Measurements from ENCODE around the gene XRCC6.
"Not testable (repeated sequence)": the region's sequence is repeated elsewhere in the genome, so short reads cannot be mapped to it uniquely, and the experiment has no call there.

XRCC6 gene

DNA sequence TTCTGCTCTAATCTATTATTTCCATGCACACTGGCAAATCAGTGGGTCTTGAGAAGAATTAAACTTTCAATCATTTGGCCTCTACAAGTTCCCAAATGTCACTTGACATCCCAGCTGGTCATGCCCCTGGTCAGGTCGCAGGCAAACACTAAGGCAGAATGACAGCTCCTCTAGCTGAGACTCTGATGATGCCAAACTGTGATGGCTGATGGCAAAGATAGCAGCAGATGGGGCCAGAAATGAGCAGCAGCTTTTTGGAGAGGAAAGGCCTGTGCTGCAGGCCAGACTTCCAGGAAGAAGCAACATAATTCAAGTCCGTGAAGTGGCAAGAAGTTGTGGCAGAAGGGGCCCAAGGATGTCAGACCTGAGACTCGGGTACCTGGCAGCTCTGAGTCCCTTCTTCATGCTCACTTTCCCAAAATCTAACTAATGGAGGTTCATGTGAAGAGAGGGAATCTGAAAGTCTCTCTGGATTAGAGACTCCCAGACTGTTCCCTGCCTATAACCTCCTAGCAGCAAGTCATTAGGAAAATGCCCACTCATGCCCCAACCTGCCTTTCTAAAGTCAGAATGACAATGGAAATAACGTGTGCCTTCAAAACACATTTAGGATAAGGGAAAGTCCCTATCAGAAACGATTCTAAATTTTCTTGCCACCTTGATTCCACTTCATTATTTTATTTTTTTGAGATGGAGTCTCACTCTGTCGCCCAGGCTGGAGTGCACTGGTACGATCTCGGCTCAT, 22.0 kb upstream of the XRCC6 start:
- DNase-seq (ENCODE audit: low read depth): no peak

DNA sequence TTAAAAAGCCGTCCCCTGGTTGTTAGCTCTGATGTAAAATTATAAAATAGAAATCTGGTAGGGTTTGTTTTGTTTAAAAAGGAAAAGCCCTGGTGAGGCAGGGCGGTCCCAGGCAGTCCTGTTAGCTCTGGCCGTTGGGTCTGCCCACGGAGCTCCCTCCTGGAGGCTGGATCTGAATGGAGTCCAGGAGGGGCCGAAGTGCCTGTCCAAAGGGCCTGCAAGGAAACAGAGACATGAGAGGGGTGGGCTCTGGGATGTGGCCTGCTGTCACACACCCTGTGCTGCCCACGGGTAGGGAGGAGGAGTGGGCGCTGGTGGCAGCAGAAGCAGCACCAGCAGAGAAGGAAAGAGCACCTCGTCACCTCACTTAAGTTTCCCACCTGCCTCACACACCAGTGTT, 20.1 kb upstream of the XRCC6 start:
- no peak for DNase-seq (ENCODE audit: low read depth)

DNA sequence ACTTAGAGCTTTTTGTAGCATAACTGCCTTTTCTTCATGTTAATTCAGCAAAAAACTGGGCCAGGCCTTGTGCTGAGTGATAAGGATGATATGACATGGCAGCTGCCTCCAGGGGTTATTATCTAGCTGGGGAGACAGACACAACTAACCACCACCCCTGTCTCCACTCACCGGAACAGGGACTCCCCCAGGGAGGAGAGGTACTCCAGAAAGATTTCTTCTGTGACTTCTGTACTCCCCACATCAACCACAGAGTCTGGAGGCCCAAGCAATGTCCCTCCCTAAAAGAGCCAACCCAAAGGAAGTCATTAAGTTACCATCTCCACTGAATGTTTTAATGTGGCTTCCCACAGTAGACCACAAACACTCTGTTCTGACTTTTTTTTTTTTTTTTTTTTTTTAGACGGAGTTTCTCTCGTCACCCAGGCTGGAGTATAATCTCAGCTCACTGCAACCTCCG, 17.2 kb upstream of the XRCC6 start:
- DNase-seq (ENCODE audit: low read depth): no peak

DNA sequence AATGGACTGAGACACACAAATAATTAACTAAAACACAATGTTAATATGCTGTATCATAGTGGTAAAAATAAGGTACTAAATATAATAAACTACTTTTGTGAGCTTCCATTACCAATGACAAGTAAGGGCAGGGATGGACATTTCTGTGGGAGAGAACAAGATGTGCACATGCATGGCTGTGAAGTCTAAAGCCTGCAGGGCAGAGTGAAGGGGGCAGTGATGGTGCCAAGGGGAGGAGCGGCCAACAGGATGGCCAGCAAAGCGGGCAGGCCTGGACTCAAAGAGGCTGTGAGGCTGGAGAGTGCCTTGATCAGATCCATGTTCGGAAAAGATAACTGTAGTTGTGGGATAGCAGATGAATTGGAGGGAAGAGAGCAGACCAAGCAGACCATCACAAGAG, 12.7 kb upstream of the XRCC6 start:
- no peak for DNase-seq (ENCODE audit: low read depth)

- no peak for DNase-seq (ENCODE audit: low read depth)
These were observed 8.3 kb upstream of the XRCC6 start for GRCh38 chr22:41612603-41613306.

GRCh38 chr22:41613456-41613855, 7.6 kb upstream of the XRCC6 start:
- DNase-seq (ENCODE audit: low read depth): no peak

DNA sequence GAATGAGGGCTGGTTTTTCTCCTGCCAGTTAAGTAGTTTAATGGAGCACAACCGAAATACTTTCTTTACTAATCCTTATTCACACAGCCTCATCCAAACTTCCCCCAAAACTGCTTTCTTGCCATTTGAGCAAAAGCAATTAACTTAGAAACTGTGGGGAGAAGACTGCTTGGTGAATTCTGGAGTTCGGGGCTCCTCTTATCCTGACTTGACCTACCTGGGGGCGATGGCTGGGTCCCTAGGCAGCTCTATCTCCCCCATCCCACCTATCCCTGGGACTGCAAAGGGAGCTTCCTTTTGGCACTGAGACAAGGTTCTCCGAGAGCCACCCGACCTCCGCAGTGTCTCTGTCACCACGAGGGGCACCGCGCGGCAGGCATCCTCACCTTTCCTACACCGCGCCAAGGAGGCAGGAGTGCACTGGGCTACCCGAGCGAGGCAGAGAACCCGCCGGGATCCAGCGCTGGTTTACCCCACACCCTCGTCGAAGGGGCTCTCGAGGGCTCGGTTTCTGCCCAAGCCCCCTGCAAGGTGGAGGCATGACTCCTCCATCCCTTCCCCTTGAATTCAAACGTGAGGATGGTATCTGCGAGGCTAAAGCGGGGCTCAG, 1.0 kb upstream of the XRCC6 start:
- DNase-seq (ENCODE audit: low read depth): no peak

GRCh38 chr22:41620589-41621098, 451 bp upstream of the XRCC6 start, which contains the start of gene DESI1:
Gene DESI1 (minus strand): TSS chr22:41621043. CDS start chr22:41620839, 204 bp downstream.
- no peak for DNase-seq (ENCODE audit: low read depth)

DNA sequence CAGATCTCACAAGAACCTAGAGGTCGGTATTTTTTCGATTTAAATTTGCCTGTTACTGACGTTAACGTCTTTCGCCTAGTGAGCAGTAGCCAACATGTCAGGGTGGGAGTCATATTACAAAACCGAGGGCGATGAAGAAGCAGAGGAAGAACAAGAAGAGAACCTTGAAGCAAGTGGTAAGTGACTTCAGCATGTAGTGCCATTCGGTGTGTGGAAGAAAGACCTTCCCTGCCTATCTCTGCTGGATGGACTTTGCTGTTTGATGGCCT, 750 bp downstream of the XRCC6 start:
- no peak for DNase-seq (ENCODE audit: low read depth)

- no peak for DNase-seq (ENCODE audit: low read depth)
These were observed 4.5 kb downstream of the XRCC6 start for GRCh38 chr22:41625577-41625976.

- DNase-seq (ENCODE audit: low read depth): not testable (repeated sequence)
These were observed 10.0 kb downstream of the XRCC6 start for GRCh38 chr22:41631115-41631514.

- not testable (repeated sequence) for DNase-seq (ENCODE audit: low read depth)
These were observed 10.5 kb downstream of the XRCC6 start for GRCh38 chr22:41631615-41632014.

DNA sequence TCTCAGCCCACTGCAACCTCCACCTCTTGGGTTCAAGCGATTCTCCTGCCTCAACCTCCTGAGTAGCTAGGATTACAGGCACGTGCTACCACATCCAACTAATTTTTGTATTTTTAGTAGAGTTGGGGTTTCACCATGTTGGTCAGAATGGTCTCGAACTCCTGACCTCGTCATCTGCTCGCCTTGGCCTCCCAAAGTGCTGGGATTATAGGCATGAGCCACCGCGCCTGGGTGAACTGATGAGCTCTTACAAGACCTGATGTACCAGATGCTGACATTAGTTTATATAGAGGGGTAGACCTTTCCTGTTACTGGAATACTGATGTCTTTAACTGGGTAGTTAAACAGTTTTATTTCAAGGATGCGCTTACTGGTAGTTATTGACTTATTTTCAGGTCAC, 13.5 kb downstream of the XRCC6 start:
- DNase-seq (ENCODE audit: low read depth): not testable (repeated sequence)

- peak; percentile 24 for DNase-seq (ENCODE audit: low read depth)
These were observed 15.4 kb downstream of the XRCC6 start for GRCh38 chr22:41636467-41636866.

DNA sequence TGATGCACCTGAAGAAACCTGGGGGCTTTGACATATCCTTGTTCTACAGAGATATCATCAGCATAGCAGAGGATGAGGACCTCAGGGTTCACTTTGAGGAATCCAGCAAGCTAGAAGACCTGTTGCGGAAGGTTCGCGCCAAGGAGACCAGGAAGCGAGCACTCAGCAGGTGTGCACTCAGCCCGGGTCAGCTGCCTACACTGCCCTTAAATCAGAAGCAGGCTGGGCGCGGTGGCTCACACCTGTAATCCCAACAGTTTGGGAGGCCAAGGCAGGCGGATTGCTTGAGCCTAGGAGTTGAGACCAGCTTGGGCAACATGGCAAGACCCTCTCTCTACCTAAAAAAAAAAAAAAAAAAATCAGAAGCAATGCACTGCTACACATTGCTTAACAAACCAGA, 16.5 kb downstream of the XRCC6 start:
- DNase-seq (ENCODE audit: low read depth): not testable (repeated sequence)

DNA sequence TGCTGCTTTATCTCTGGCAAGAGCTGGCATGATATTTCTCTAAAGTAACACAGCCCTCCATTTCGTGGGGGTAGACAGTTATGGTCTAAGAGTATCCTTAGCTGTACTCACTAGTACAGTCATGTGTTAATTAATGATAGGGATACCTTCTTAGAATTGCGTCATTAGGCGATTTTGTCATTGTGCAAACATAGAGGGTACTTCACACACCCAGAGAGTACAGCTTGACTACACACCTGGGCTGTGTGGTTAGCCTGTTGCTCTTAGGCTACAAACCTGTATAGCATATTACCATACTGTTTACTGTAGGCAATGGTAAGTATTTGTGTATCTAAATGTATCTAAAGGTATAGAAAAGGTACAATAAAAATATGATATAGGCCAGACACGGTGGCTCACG, 17.0 kb downstream of the XRCC6 start:
- DNase-seq (ENCODE audit: low read depth): no peak

DNA sequence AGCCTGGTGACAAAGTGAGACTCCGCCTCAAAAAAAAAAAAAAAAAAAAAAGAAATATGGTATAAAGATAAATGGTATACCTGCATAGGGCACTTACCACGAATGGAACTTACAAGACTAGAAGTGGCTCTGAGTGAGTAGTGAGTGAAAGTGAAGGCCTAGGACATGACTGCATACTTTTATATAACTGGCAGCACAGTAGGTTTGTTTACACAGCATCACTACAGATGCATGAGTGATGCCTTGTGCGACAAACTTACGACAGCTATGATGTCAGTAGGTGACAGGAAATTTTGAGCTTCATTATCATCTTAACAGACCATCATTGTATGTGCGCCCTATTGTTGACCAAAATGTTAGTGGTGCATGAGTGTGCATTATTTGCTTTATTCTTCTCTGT, 17.7 kb downstream of the XRCC6 start:
- no peak for DNase-seq (ENCODE audit: low read depth)

DNA sequence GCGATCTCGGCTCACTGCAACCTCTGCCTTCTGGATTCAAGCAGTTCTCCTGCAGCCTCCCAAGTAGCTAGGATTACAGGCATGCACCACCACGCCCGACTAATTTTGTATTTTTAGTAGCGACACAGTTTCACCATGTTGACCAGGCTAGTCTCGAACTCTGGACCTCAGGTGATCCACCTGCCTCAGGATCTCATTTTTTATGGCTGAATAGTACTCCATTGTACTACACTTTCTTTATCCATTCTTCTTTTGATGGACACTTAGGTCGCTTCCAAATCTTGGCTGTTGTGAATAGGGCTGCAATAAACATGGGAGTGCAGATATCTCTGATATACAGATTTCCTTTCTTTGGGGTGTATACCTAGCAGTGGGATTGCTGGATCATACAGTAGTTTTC, 20.8 kb downstream of the XRCC6 start:
- no peak for DNase-seq (ENCODE audit: low read depth)

DNA sequence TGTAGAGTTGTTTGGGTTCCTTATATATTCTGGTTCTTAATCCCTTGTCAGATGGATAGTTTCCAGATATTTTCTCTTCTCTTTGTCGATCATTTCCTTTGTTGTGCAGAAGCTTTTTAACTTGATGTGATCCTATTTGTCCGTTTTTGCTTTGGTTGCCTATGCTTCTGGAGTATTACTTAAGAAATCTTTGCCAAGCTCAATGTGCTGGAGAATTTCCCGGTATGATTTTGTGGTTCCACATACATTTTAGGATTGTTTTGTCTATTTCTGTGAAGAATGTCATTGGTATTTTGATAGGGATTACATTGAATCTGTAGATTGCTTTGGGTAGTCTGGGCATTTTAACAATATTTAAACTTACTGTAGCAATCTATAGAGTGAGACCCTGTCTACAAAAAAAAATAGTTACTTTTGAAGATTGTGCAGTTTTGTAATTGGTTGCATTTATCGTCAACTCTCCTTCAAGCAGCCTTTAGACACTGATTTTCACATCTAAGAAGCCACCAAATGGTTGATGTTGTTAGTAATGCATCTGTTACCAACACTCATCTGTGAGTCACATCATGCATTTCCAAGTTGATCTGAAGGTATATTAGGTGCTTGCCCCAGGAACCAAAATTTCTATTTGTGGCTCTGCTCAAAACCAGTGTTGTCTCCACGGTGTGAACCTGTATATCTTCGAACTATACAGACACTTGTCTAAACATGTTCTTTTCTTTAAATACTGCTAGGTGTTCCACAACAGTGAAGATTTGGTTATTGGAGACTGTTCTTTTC, 21.4 kb downstream of the XRCC6 start:
- no peak for DNase-seq (ENCODE audit: low read depth)

DNA sequence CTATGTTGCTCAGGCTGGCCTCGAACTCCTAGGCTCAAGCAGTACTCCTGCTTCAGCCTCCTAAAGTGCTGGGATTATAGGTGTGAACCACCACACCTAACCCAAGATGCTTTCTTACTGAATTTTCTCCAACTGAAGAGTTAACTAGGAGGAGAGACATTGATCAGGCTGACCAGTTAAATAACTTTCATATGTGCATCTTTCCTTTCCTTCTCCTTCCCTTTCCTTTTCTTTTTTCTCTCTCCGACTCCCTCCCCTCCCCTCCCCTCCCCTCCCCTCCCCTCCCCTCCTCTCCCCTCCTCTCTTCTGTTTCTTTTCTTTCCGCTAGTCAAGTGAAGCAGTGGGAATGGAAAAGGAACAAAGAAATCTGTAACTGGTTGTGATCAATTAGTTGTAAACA, 26.7 kb downstream of the XRCC6 start:
- DNase-seq (ENCODE audit: low read depth): no peak

- no peak for DNase-seq (ENCODE audit: low read depth)
These were observed 27.3 kb downstream of the XRCC6 start for GRCh38 chr22:41648432-41648831.

DNA sequence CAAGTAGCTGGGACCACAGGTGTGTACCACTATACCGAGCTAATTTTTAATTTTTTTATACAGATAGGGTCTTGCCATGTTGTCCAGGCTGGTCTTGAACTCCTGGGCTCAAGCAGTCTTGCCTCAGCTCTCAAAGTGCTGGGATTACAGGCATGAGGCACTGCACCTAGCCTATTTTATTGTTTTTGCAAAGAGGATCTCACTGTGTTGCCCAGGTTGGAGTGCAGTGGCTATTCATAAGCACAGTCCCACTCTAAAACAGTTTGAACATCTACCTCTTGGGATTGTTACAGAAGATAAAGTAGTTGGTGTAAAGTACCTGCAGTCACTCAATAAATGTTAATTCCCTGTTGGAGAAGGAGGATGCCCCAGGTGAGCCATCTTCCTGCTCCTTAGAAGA, 29.1 kb downstream of the XRCC6 start:
- no peak for DNase-seq (ENCODE audit: low read depth)
